Muscle of leg (tissue), 11 donors: ENCODE data around the gene WASF3. TPM values are rescaled to one million over a fixed set of nuclear protein-coding genes. Genes with fewer than 3 reads are reported as not detected.

Source experiments
- DNase-seq: peaks from one replicate; pipeline ENCODE4 v3.0.0; 2013
- H3K27ac ChIP-seq: one replicate; pipeline ENCODE4 v1.5.1; 2013; ENCODE audit warnings: mild to moderate bottlenecking, low read length, control low read depth
- H3K27me3 ChIP-seq: one replicate; pipeline ENCODE4 v1.6.1; 2013; ENCODE audit warnings: low read length; ENCODE audit not compliant: control insufficient read depth, insufficient read depth
- H3K36me3 ChIP-seq: one replicate; pipeline ENCODE4 v1.6.1; 2013; ENCODE audit warnings: low read length; ENCODE audit not compliant: control insufficient read depth, insufficient read depth
- H3K4me1 ChIP-seq: one replicate; pipeline ENCODE4 v1.6.1; 2013; ENCODE audit warnings: low read length; ENCODE audit not compliant: control insufficient read depth, insufficient read depth
- H3K4me3 ChIP-seq: one replicate; pipeline ENCODE4 v1.5.1; 2013; ENCODE audit warnings: low read length, control low read depth
- H3K9me3 ChIP-seq: replicated peaks from 2 replicates; pipeline ENCODE4 v1.6.1; 2013; ENCODE audit warnings: low read depth, low read length; ENCODE audit not compliant: control insufficient read depth
- WGBS: methylation state at CpG from one replicate; pipeline ENCODE4 v1.1.5; 2013; ENCODE audit warnings: missing lambda C conversion rate; ENCODE audit not compliant: insufficient coverage; 5-methylcytosine and 5-hydroxymethylcytosine counted together
- polyA plus RNA-seq, 8 donors: library from polyadenylated mRNA; unstranded; fragments of 120-200 nt; gene quantifications; one replicate each; pipeline versions ENCODE4 v1.2.1 to v1.2.3, GENCODE V29; 2013; ENCODE audit warnings: inconsistent platforms in 1 of 8, low replicate concordance in 1 of 8; ENCODE audit not compliant: insufficient read length in 8 of 8, insufficient read depth in 1 of 8
- total RNA-seq: library from RNA; stranded (reverse); fragments of 120-200 nt; gene quantifications from one replicate; pipeline ENCODE4 v1.2.4, GENCODE V29; 2013

The WASF3 gene
- total and polyA plus RNA-seq, 9 donors = 6.2 to 14.7 (median 12.0) TPM

- 71% methylated on average over 4 of the region's 6 CpGs for WGBS
- no peak overlapping the region for H3K27ac ChIP-seq
These were observed 15.6 kb upstream of the WASF3 start for GRCh38 chr13:26541678-26542568.

GRCh38 chr13:26544707-26545106 lies 12.8 kb upstream of the WASF3 start:
- H3K27me3 ChIP-seq = no peaks in the 10 kb centered on the region
- 62% methylated on average over 8 of the region's 8 CpGs for WGBS
- no peaks in the 10 kb centered on the region for H3K36me3 ChIP-seq
- DNase-seq = no peak
- H3K9me3 ChIP-seq = no peaks in the 10 kb centered on the region
- no peak overlapping the region for H3K4me3 ChIP-seq
- H3K4me1 ChIP-seq = peaks cover 18% of the 10 kb centered on the region
- no peak overlapping the region for H3K27ac ChIP-seq

More at GRCh38 chr13:26541678-26542568, 15.6 kb upstream of the WASF3 start:
- Histone ChIP-seq H3K27me3 (no peaks in the 10 kb centered on the region), H3K9me3 (no peaks in the 10 kb centered on the region), H3K4me3 (no peak overlapping the region), H3K4me1 (peaks cover 18% of the 10 kb centered on the region), H3K36me3 (no peaks in the 10 kb centered on the region)
- no peak for DNase-seq

- no peak overlapping the region for H3K4me3 ChIP-seq
- H3K9me3 ChIP-seq = no peaks in the 10 kb centered on the region
- no peaks in the 10 kb centered on the region for H3K36me3 ChIP-seq
- no peaks in the 10 kb centered on the region for H3K27me3 ChIP-seq
- no peaks in the 10 kb centered on the region for H3K4me1 ChIP-seq
- no peak for DNase-seq
- WGBS = 33% methylated on average over 5 of the region's 5 CpGs
- no peak overlapping the region for H3K27ac ChIP-seq
These were observed 9.2 kb upstream of the WASF3 start for GRCh38 chr13:26548205-26548765.

DNA sequence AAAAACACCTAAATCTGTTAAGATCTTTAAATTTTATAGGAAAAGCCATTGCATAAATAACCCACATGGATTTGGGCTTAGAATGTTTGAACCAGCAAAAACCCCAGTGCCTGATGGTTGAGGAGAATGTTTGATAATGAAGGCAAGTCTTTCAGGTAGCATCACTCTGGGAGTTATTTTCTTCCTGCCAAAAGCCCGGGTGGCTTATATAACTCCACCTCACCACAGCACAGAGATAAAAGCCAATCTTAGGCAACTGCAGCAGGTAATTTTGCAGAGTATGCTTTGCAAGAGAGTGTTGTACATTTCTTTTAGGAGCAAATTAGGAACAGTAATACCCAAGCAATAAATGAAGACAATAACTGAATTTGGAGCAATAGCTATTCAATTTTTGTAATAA lies 7.8 kb upstream of the WASF3 start:
- Histone ChIP-seq H3K9me3 (no peaks in the 10 kb centered on the region), H3K4me3 (no peak overlapping the region), H3K27me3 (no peaks in the 10 kb centered on the region), H3K4me1 (no peaks in the 10 kb centered on the region), H3K27ac (no peak overlapping the region), H3K36me3 (no peaks in the 10 kb centered on the region)
- WGBS = no CpG with 5 or more reads among the region's 1 CpG
- no peak for DNase-seq

- WGBS = 46% methylated on average over 2 of the region's 6 CpGs
- H3K4me3 ChIP-seq = no peak overlapping the region
- H3K27me3 ChIP-seq = peaks cover 3% of the 10 kb centered on the region
- no peak for DNase-seq
- no peaks in the 10 kb centered on the region for H3K36me3 ChIP-seq
- no peak overlapping the region for H3K27ac ChIP-seq
- H3K9me3 ChIP-seq = no peaks in the 10 kb centered on the region
- H3K4me1 ChIP-seq = no peaks in the 10 kb centered on the region
These were observed 6.1 kb upstream of the WASF3 start for GRCh38 chr13:26551255-26551860.

GRCh38 chr13:26555413-26555812 lies 2.1 kb upstream of the WASF3 start:
- Histone ChIP-seq H3K27ac (no peak overlapping the region), H3K4me3 (no peak overlapping the region), H3K4me1 (peaks cover 5% of the 10 kb centered on the region), H3K27me3 (peaks cover 8% of the 10 kb centered on the region), H3K9me3 (no peaks in the 10 kb centered on the region), H3K36me3 (no peaks in the 10 kb centered on the region)
- DNase-seq = no peak
- no CpG with 5 or more reads among the region's 1 CpG for WGBS

GRCh38 chr13:26557051-26557392 lies 461 bp upstream of the WASF3 start:
- Histone ChIP-seq H3K4me3 (peak overlapping the region; percentile 35), H3K27me3 (peaks cover 8% of the 10 kb centered on the region), H3K36me3 (no peaks in the 10 kb centered on the region), H3K4me1 (peaks cover 6% of the 10 kb centered on the region), H3K27ac (no peak overlapping the region), H3K9me3 (no peaks in the 10 kb centered on the region)
- no peak for DNase-seq
- 7% methylated on average over 2 of the region's 3 CpGs for WGBS

GRCh38 chr13:26558074-26558805 lies 757 bp downstream of the WASF3 start:
- DNase-seq = peak; percentile 15
- peaks cover 8% of the 10 kb centered on the region for H3K4me1 ChIP-seq
- H3K9me3 ChIP-seq = no peaks in the 10 kb centered on the region
- H3K36me3 ChIP-seq = no peaks in the 10 kb centered on the region
- peaks cover 8% of the 10 kb centered on the region for H3K27me3 ChIP-seq
- 1% methylated on average over 64 of the region's 73 CpGs for WGBS
- peak overlapping the region; percentile 56 for H3K4me3 ChIP-seq
- H3K27ac ChIP-seq = no peak overlapping the region

- no peak for DNase-seq
- 17% methylated on average over 1 of the region's 1 CpG for WGBS
- Histone ChIP-seq H3K9me3 (no peaks in the 10 kb centered on the region), H3K27me3 (peaks cover 8% of the 10 kb centered on the region), H3K4me3 (no peak overlapping the region), H3K4me1 (peaks cover 8% of the 10 kb centered on the region), H3K27ac (no peak overlapping the region), H3K36me3 (no peaks in the 10 kb centered on the region)
These were observed 1.5 kb downstream of the WASF3 start for GRCh38 chr13:26558987-26559386.

DNA sequence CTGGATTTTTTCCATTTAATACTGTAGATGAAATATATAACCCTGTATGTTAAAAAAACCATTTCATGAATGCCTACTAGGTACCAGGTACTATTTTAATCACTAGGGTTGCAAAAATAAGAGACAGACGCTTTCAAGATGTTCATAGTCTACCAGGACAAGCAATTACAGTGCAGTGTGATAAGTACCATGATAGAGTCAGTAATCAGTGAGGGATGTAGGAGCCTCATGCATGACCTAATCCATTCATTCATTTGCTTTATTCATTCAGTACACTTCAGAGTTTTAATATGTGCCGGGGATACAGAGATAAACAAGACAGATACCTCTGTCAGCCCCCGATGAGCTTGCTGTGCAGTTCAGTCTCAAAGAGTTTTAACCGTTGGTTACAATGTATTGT lies 3.0 kb downstream of the WASF3 start:
- WGBS = 91% methylated on average over 3 of the region's 4 CpGs
- no peak overlapping the region for H3K27ac ChIP-seq
- peaks cover 8% of the 10 kb centered on the region for H3K4me1 ChIP-seq
- H3K4me3 ChIP-seq = no peak overlapping the region
- no peak for DNase-seq
- H3K36me3 ChIP-seq = no peaks in the 10 kb centered on the region
- peaks cover 6% of the 10 kb centered on the region for H3K27me3 ChIP-seq
- no peaks in the 10 kb centered on the region for H3K9me3 ChIP-seq
